ENCODE measurements around the gene MAMDC4.

DNA sequence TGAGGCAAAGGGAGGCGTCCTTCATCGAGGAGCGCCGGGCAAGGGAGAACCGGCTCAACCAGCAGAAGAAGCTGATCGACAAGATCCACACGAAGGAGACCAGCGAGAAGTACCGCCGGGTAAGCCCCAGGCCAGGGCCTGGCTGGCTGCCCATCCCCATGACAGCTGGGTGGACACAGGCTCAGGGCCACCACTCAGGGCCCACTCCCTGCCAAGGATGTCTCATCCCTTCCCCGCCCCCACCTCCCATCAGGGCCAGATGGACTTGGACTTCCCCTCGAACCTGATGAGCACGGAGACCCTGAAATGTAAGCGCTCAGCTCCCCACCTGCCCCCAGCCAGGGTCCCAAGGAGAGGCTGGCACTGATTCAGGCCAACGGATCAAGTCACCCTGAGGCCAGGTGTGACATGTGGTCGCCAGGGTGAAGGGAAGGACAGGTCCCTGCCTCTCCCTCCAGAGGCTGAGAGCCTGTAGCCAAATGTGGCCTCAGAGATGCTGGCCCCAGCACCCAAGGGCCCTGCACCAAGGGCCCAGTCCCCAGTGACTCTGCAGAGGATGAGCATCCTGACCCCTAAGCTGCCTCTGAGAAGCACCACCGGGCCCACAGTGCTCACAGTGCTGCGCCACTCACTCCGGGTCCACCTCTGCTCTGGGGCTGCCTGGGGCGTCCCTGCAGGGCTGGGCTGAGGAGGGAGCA is 47.5 kb upstream of the MAMDC4 start:
- TF ChIP-seq, protein P1, sequence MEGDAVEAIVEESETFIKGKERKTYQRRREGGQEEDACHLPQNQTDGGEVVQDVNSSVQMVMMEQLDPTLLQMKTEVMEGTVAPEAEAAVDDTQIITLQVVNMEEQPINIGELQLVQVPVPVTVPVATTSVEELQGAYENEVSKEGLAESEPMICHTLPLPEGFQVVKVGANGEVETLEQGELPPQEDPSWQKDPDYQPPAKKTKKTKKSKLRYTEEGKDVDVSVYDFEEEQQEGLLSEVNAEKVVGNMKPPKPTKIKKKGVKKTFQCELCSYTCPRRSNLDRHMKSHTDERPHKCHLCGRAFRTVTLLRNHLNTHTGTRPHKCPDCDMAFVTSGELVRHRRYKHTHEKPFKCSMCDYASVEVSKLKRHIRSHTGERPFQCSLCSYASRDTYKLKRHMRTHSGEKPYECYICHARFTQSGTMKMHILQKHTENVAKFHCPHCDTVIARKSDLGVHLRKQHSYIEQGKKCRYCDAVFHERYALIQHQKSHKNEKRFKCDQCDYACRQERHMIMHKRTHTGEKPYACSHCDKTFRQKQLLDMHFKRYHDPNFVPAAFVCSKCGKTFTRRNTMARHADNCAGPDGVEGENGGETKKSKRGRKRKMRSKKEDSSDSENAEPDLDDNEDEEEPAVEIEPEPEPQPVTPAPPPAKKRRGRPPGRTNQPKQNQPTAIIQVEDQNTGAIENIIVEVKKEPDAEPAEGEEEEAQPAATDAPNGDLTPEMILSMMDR (IDR thresholded peaks at IDR 0.05), result no peak
- no peak for TF ChIP-seq POLR2A (IDR thresholded peaks at IDR 0.05)

Measured in adrenal gland (tissue), 5 donors.